Posterior cingulate gyrus (tissue), 11 donors: Measurements from ENCODE around the gene HNRNPD.
"Not testable (repeated sequence)": the region's sequence is repeated elsewhere in the genome, so short reads cannot be mapped to it uniquely, and the experiment has no call there.

Source experiments
- DNase-seq, 10 donors: peaks; one replicate each; pipeline versions ENCODE4 v3.0.0 to v3.0.0-alpha.2; 2020 to 2021; ENCODE audit warnings: mixed read lengths in 3 of 10
- intact Hi-C: fragments of 100-400 bp; cut with DNase I; formaldehyde crosslinking; loops from one replicate; pipeline ENCODE4 v1.15.1; 2023

The HNRNPD gene

DNA sequence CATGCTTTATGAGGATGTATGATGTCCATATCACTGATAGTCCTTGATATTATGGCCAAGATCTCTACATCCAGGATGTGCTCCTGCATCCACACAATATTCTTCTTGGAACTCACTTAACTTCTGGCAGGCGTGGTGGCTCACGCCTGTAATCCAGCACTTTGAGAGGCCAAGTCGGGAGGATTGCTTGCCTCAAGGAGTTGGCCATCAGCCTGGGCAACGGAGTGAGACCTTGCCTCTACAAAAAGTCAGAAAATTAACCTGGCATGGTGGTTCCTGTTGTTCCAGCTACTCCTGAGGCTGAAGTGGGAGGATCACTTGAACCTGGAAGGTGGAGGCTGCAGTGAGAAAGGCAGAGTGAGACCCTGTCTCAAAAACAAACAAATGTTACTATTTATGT lies 2.3 kb upstream of the HNRNPD start:
- DNase-seq = no peak
- intact Hi-C loops = loop anchor here (5.0 to 10.0 kb wide), 2 partner anchors 349 to 906 kb away; partner anchors contain the start of gene COQ2

DNA sequence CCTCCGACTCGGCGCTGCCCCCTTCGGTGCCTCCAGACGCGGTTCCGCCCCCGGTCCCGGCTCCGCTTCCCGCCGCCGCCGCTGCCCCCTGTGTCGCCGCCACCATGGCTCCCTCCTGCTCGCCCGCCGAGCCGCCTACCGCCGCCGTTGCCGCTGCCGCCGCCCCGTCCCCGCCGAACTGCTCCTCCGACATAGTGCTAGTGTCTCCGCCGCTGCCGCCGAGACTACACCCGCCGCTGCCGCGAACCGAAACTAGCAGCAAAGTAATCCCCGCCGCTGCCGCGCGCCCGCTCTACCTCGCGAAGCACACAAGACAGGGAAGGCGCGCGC lies 340 bp downstream of the HNRNPD start:
- peak in 1 of 10 donors; percentile 15 for DNase-seq
- intact Hi-C loops = loop anchor here (5.0 to 10.0 kb wide), 4 partner anchors 91 to 639 kb away; partner anchors contain the start of genes LIN54 and THAP9

DNA sequence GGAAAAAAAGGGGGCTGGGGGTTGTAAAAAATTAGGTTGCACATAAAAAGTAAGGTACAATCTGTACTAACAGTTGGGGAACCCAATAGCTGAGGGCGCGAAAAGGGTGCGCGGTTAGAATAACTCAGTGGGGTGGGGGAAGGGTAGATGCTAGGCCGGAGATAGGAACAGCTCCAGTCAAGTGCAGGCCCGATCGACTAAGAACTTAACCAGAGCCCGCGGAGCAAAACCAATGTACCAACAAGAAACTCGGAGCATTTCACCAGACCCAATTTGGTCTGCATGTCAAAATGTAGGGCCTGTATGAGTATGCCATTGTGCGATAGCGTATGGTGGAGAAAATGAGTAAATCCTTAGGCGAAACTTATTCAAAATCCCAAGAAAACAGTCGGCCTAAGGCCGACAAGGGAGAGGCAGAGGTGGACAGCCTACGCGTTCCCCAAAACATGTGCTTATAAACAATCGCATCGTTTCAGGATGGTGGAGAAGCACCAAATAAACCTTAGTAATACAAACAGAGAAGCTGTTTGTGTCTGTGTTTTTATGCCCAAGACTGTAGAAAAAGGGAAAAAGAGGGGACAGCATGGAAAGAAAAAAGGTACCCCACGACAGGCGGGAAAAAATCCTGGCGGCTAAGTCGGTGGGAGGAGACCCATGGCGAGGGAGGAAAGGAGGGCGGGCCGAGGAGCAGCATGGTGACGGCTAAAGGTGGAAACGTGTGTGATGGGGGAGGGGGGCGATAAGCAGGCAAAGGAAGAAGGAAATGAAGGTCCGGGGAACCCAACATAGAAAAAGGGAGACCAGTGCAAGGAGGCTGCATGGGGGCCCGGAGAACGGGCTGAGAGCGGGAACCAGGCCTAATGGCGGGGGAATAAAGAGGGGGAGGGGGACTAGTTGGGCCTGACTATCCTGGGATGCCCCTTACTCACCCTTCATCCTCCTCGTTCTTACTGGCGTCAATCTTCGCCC lies 990 bp downstream of the HNRNPD start:
- DNase-seq = peak in 9 of 10 donors; percentile 32 to 93 (median 49)
- intact Hi-C loops = loop anchor here (5.0 to 10.0 kb wide), 4 partner anchors 90 to 640 kb away; partner anchors contain the start of genes LIN54 and THAP9

DNA sequence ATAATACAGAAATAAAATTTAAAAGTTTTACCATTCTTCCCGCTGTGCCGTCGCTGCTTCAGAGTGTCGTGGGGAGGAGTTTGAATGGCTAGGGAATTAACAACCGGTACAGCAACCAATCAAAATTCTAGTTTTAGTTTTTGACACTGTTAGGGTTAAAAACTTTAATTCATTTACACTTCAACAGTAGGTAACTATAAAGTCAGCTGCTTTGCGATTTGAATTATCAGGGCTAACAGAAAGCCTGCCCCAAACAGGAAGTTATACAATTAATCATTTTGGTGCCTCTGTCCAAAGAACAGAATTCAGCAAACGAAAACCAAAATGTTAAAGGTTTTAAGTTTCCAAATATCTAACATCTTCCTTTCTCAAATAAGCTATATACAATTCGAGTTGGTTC lies 2.3 kb downstream of the HNRNPD start:
- DNase-seq = no peak
- intact Hi-C loops = loop anchor here (5.0 to 10.0 kb wide), 4 partner anchors 89 to 641 kb away; partner anchors contain the start of genes LIN54 and THAP9

DNA sequence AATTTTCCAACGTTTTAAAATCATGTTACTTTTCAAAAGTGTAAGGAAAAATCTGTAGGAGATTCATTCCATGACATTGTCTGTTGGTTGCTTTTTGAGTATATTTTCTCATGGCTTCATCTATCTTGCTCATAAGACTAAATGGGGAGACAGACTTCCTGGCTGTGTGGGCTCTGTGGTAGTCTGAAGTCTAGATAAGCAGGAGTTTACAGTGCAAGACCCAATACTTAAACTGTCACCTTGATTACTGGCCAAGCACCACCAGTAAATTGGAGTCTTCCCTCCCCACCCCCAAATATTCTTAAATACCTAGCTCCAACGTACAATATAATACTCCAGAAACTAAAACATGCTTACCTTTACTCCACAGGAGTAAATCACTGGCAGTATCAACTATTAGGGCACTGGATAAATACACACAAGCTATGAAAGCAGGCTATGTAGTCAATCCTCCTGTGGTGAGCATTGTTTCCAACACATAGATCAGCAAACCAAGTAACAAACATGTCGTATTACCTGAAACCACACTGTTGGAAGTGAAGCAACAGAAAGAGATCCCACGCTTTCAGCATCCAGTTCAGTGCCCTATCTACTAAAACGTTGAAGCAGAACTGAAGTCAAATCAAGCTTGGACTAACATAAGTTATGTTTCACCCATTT lies 6.2 kb downstream of the HNRNPD start:
- intact Hi-C loops = no loop called here
- DNase-seq = no peak

DNA sequence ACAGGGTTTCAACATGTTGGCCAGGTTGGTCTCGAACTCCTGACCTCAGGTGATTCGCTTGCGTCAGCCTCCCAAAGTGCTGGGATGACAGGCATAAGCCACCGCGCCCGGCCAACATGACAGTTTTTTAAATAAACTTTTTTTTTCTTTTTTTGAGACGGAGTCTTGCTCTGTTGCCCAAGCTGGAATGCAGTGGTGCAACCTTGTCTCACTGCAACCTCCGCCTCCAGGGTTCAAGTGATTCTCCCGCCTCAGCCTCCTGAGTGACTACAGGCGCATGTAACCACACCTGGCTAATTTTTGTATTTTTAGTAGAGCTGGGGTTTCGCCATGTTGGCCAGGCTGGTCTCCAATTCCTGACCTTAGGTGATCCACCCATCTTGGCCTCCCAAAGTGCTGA lies 7.4 kb downstream of the HNRNPD start:
- DNase-seq, intact Hi-C loops: not testable (repeated sequence)

DNA sequence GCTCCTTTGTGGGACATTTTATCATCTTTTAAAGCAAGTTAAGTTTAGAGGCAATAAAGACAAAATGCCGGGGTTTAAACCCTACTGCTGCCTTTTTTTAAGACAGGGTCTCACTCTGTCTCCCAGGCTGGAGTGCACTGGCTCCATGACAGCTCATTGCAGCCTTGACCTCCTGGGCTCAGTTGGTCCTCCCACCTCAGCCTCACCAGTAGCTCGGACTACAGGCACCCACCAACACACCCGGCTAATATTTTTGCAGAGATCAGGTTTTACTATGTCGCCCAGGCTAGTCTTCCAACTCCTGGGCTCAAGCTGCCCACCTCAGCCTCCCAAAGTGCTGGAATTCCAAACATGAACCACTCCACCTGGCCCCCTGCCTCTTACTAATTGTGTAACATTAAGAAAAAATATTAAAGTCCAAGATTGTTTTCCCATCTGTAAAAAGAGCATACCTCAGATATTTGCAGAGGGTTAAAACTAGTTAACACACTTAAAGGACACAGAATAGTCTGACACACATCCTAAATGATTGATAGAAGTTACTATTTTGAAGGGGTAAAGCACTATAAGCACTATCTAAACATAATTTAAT lies 9.8 kb downstream of the HNRNPD start:
- DNase-seq = no peak
- intact Hi-C loops = no loop called here

DNA sequence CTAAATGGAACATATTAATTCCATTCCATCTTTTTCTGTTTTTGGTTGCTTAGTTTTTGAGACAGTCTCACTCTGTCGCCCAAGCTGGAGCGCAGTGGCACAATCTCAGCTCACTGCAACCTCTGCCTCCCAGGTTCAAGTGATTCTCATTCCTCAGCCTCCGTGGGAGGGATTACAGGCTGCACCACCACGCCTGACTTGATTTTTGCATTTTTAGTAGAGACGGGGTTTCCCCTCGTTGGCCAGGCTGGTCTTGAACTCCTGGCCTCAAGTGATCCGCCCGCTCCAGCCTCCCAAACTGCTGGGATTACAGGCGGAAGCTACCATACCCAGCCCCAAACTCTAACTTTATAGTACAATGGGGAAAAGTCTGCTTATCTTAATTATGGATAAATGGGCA lies 11.2 kb downstream of the HNRNPD start:
- intact Hi-C loops = no loop called here
- no peak for DNase-seq

DNA sequence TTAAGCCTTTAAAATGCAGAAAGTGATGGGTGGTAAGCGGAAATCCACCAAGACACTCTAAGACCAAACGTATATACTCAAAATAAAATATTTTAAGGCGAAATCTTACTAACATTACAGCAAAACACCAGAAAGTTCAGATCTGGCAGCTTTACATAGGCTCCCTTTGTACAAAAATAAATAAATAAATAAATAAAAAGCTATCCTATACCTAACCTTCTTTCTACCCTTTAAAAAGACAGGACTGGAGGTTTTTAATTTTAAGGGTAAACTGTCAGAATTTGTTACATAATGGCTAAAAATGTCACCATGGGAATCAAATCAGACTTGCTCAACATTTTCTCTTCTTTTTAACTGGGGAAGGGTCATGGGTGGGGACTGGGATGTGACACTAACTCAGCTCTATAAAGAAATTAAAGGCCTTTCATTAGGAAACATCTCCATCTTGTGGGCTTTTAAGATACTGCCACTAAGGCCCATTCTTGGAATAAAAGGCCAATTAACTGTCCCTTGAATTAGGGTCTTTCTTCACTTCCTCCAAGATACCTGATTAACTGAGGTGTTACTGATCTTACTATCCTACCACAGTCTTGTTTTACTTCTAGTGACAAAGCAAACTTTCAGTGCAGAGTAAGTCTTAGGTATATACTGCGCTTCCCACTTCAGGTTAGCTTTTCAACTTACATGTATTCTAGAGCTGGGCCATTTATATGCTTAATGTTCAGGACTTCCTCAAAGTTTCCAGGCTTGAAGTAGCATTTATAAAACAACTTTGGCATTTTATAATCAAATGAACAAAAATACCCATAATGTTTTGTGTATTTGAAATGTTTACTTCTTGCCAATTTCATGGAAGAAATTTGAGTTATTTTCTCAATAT lies 13.3 kb downstream of the HNRNPD start:
- no peak for DNase-seq
- intact Hi-C loops = no loop called here

DNA sequence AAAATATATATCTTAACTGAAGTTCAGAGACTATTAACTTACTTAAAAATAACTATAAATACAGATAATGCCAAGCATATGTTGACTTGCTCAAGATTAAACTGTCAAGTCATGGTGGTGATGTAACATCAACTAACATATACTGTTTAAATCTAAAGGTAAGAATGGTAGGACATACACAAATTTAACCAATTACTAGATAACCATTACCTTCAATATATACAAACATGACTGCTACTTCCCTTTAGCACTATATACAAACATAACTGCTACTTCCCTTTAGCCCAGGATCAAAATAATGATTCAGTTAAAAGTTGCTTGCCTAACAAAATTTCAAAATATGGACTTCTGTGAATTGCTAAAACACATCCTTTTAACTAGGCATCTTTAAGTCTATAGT lies 14.9 kb downstream of the HNRNPD start:
- intact Hi-C loops = no loop called here
- DNase-seq = no peak

DNA sequence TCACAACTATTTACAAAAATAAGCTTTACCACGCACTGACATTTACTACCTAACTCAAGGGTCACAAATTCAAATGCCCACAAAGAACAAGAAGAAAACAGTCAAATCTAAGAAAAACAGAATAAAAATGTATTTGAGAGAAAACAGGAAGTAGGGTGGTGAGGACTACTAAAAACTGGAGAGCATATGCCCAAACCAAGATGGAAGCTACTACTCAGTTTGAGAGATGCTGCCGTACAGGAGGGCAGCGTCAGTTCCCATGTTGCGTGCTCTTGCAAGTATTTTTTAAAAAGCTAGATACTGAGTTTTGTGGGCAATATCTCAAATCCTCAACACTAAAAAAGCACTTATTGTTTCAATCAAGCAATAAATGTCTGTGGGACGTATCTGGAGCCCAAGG lies 16.2 kb downstream of the HNRNPD start:
- intact Hi-C loops = no loop called here
- DNase-seq = no peak

DNA sequence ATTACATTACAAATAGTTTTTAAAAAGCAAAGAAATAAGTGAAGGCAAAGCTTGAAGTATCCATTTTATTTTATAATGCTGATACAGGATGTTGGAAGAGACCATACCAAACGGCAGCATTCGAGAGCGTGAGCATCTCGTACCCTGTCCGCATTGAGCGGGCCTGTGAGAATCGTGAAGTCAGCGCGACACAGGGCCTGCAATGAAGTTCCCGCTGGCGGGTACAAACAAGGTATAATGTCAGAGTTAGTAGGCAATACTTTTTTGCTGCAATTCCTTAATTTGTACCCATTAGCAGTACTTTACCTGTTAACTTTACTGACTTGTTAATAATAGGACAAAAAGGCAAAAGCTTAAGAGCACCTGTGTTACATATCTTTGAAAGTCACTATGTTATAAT lies 19.0 kb downstream of the HNRNPD start:
- intact Hi-C loops = no loop called here
- no peak for DNase-seq

DNA sequence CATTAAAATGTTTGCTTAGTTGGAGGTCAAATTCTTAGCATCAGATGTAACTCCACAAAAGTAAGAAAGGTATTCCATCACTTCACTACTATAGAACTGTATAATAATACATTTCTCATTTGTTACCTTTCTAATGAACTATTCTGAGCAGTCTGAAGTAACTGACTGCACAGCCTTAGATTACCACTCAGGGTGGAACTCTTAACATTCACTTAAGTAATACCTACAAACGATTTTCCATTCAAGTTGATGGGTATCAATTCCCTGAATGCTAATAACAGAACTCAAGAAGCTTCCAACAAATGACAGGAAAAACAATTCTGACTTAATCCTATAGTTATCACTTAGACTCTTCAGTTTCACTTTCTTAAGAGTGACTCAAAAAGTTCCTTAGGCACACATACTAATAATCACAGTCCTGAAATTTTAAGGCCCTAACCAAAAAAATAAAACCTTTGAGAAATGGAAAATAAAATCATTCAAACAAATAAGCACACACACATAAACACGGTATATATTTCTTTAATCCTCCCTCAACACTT lies 20.9 kb downstream of the HNRNPD start:
- no peak for DNase-seq
- intact Hi-C loops = no loop called here

DNA sequence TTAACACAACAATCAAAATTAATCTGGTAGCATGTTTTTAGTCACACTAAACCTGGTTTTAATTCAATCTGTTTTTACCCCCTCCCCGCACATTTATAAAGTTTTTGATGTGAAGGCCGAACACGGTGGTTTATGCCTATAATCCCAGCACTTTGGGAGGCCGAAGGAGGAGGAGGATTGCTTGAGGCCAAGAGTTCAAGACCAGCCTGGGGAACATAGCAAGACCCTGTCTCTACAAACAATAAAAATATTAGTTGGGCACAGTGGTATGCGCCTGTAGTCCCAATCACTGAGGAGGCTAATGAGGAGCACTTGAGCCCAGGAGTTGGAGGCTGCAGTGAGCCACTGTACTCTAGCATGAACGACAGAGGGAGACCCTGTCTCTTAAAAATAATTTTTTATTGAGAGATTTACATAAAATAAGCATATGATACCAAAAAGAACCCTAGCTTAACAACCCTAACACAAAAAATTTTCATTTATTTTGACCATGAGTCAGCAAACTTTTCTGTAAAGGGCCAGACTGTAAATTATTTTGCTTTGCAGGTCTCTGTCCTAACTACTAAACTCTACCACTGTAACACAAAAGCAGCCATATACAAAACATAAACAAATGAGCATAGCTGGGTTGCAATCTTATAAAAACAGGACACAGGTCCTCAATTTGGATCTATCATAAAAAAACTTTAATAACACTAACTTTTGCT lies 21.5 kb downstream of the HNRNPD start:
- intact Hi-C loops = no loop called here
- DNase-seq = no peak

DNA sequence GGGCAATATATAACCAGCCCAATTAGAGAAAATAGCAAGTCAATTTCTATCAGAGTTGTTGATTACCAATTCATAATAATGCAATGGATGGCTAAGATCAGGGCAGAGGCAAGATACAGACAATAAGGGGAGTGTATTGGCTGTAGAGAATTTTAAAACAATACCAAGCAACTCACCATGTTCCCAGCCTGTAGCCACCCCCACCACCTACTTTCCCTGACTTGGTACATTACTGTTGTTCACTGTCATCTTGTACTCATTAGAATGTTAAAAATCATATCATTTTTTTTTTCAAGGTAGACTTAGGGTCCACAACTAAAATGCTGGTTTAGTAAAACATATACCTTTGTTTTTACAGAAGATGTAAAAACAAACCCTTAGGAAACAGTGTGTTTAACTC lies 27.7 kb downstream of the HNRNPD start:
- intact Hi-C loops = no loop called here
- DNase-seq = no peak

DNA sequence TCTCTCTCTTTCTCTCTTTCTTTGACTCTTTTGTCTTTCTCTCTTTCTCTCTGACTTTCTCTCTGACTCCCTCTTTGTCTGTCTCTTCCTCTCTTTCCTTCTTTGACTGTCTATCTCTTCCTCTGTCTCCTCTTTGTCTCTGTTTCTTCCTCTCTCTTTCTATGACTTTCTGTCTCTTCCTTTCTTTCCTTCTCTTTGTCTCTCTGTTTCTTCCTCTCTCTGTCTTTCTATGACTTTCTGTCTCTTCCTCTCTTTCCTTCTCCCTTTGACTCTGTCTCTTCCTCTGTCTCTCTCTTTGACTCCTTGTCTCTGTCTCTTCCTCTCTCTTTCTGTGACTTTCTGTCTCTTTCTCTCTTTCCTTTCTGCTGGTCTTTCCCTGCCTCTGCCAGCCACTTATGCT lies 38.7 kb downstream of the HNRNPD start:
- intact Hi-C loops = no loop called here
- no peak for DNase-seq

DNA sequence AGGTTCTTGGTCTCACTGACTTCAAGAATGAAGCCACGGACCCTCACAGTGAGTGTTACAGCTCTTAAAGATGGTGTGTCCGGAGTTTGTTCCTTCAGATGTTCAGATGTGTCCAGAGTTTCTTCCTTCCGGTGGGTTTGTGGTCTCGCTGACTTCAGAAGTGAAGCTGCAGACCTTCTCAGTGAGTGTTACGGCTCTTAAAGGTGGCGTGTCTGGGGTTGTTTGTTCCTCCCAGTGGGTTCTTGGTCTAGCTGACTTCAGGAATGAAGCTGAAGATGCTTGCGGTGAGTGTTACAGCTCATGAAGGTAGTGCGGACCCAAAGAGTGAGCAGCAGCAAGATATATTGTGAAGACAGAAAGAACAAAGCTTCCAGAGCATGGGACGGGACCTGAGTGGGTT lies 40.1 kb downstream of the HNRNPD start:
- intact Hi-C loops, DNase-seq: not testable (repeated sequence)

DNA sequence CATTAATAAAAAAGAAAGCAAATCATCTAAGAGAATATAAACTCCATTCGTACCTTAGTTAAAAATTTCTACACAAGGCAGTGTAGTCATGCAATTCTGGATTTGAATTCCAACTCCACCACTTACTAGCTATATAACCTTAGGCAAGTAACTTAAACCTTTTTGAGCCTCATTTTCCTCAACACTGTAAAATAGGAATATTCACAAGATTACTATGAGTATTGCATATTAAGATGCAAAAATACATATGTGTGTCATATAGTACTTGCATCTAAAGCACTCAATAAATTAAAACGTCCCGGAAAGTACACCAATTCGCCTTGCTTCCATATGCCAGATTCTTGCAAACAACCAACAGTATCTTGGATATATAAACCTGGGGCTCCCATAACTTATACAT lies 42.0 kb downstream of the HNRNPD start:
- DNase-seq = no peak
- intact Hi-C loops = no loop called here

DNA sequence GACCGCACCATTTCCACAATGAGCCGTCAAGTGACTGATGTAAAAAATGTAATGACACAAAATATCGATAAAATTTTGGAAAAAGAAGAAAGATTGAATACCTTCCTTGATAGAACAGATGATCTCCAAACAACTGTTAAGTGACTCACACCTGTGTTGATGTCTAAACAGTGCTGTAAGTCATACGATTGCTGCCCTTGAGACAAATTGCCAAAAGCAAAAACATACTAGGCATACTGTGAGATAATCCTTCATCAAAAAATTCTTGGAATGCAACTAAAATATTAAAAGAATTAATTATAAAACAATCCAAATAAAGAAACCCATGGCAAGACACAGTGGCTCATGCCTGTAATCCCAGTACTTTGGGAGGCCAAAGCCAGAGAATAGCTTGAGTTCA lies 53.4 kb downstream of the HNRNPD start:
- DNase-seq = no peak
- intact Hi-C loops = no loop called here
